ENCODE results near the gene TBX18. TPM values are rescaled to one million over a fixed set of nuclear protein-coding genes. Genes with fewer than 3 reads are reported as not detected.

TBX18 gene
- total RNA-seq, 1 donor, result 3.0 TPM

- H3K4me3 ChIP-seq (ENCODE audit: low read depth, low read length), result peak overlapping the region; percentile 61
- peak; percentile 79 for TF ChIP-seq CTCF (IDR thresholded peaks at IDR 0.05; ENCODE audit: insufficient read depth, low read depth, low read length)
- peak; percentile 37 for DNase-seq (ENCODE audit: low read depth)
These were observed 10.0 kb upstream of the TBX18 start for GRCh38 chr6:84774157-84774984.

- H3K4me3 ChIP-seq (ENCODE audit: low read depth, low read length), result peak overlapping the region; percentile 61
- TF ChIP-seq CTCF (IDR thresholded peaks at IDR 0.05; ENCODE audit: insufficient read depth, low read depth, low read length), result no peak
- DNase-seq (ENCODE audit: low read depth), result peak; percentile 28
These were observed 9.2 kb upstream of the TBX18 start for GRCh38 chr6:84773431-84774156.

- no peak for TF ChIP-seq CTCF (IDR thresholded peaks at IDR 0.05; ENCODE audit: insufficient read depth, low read depth, low read length)
- no peak for DNase-seq (ENCODE audit: low read depth)
- no peak overlapping the region for H3K4me3 ChIP-seq (ENCODE audit: low read depth, low read length)
These were observed 8.7 kb upstream of the TBX18 start for GRCh38 chr6:84773133-84773430.

GRCh38 chr6:84772428-84773132 lies 8.2 kb upstream of the TBX18 start:
- H3K4me3 ChIP-seq (ENCODE audit: low read depth, low read length), result no peak overlapping the region
- no peak for DNase-seq (ENCODE audit: low read depth)
- TF ChIP-seq CTCF (IDR thresholded peaks at IDR 0.05; ENCODE audit: insufficient read depth, low read depth, low read length), result no peak

GRCh38 chr6:84771756-84772356 lies 7.5 kb upstream of the TBX18 start:
- DNase-seq (ENCODE audit: low read depth), result no peak
- no peak overlapping the region for H3K4me3 ChIP-seq (ENCODE audit: low read depth, low read length)
- TF ChIP-seq CTCF (IDR thresholded peaks at IDR 0.05; ENCODE audit: insufficient read depth, low read depth, low read length), result no peak

- no peak for DNase-seq (ENCODE audit: low read depth)
- no peak for TF ChIP-seq CTCF (IDR thresholded peaks at IDR 0.05; ENCODE audit: insufficient read depth, low read depth, low read length)
- H3K4me3 ChIP-seq (ENCODE audit: low read depth, low read length), result no peak overlapping the region
These were observed 6.8 kb upstream of the TBX18 start for GRCh38 chr6:84771125-84771755.
